NCI-H2227 (cell line): ENCODE data around the gene KDM6A.
"Not testable (repeated sequence)": the region's sequence is repeated elsewhere in the genome, so short reads cannot be mapped to it uniquely, and the experiment has no call there.

Experiments used
- DNase-seq: peaks from one replicate; lab custom pipeline; 2025; ENCODE audit not compliant: unreplicated experiment; lab: John Stamatoyannopoulos, UW

KDM6A gene

GRCh38 chrX:44957848-44958247, 84.9 kb downstream of the KDM6A start:
- no peak for DNase-seq

- DNase-seq = no peak
These were observed 85.5 kb downstream of the KDM6A start for GRCh38 chrX:44958480-44958879.

GRCh38 chrX:44961817-44962607, 89.0 kb downstream of the KDM6A start:
- no peak for DNase-seq

GRCh38 chrX:44962944-44963343, 90.0 kb downstream of the KDM6A start:
- DNase-seq = no peak

- no peak for DNase-seq
These were observed 94.2 kb downstream of the KDM6A start for GRCh38 chrX:44967221-44967620.

- no peak for DNase-seq
These were observed 97.7 kb downstream of the KDM6A start for GRCh38 chrX:44970709-44971108.

- no peak for DNase-seq
These were observed 98.7 kb downstream of the KDM6A start for GRCh38 chrX:44971674-44972073.

GRCh38 chrX:44972132-44972531, 99.1 kb downstream of the KDM6A start:
- DNase-seq = no peak

- DNase-seq = no peak
These were observed 100.5 kb downstream of the KDM6A start for GRCh38 chrX:44973420-44973932.

- DNase-seq = no peak
These were observed 101.5 kb downstream of the KDM6A start for GRCh38 chrX:44974451-44974850.

GRCh38 chrX:44975666-44976263, 102.8 kb downstream of the KDM6A start:
- no peak for DNase-seq

GRCh38 chrX:44978976-44979375, 106.0 kb downstream of the KDM6A start:
- no peak for DNase-seq

- no peak for DNase-seq
These were observed 107.4 kb downstream of the KDM6A start for GRCh38 chrX:44980403-44980802.

GRCh38 chrX:44980883-44981282, 107.9 kb downstream of the KDM6A start:
- no peak for DNase-seq

- DNase-seq = no peak
These were observed 117.2 kb downstream of the KDM6A start for GRCh38 chrX:44989995-44990770.

- DNase-seq = no peak
These were observed 119.8 kb downstream of the KDM6A start for GRCh38 chrX:44992775-44993174.

GRCh38 chrX:44996277-44996676, 123.3 kb downstream of the KDM6A start:
- no peak for DNase-seq

- DNase-seq = no peak
These were observed 124.4 kb downstream of the KDM6A start for GRCh38 chrX:44997282-44997812.

- no peak for DNase-seq
These were observed 124.9 kb downstream of the KDM6A start for GRCh38 chrX:44997888-44998287.

- DNase-seq = not testable (repeated sequence)
These were observed 126.2 kb downstream of the KDM6A start for GRCh38 chrX:44999237-44999636.

- not testable (repeated sequence) for DNase-seq
These were observed 126.9 kb downstream of the KDM6A start for GRCh38 chrX:44999872-45000271.
